HG03045 (cell line): ENCODE measurements around the gene MTAP.

Experiments used
- ATAC-seq: cut with Tn5 transposase; IDR thresholded peaks from one replicate; pipeline ENCODE4 v1.9.1; 2021; ENCODE audit warnings: mild to moderate bottlenecking, moderate library complexity; ENCODE audit not compliant: unreplicated experiment

Gene MTAP

DNA sequence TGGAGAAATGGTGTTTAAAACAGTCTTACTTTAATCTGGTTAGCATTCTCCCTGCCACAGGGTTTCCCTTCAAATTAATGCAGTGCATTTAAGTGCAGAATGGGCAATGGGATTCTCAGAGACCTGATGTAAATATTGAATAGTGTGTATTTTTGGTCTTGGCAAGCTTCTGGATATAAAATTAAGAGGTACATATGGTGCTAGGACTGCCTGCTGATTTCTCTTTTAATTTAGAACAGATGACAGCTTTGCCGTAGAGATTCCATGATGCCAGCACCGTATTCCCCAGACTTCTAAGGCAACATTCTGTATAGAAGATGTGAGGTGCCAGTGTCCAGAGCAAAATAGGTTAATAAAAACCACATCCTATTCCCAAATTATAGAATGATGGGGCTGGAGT is 1.9 kb downstream of the MTAP start:
- no peak for ATAC-seq

DNA sequence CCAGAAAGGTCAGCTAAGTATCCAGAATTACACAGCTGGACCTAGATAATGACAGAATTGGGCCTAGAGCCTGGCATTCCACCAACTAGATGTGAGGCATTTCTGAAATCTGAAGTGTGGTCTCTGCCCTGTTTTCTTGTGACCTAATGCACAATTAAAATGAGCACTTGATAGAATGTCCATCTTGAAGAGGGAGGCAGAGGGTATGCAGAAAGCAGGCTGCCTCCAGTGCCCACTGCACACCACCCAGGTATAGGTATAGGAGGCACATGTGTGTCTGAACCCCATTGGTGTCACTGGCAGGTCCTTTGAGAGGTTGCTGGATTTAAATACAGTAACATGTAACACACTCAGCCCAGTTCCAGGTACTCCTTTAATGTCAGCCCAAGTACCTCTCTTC is 2.4 kb downstream of the MTAP start:
- ATAC-seq, result no peak

DNA sequence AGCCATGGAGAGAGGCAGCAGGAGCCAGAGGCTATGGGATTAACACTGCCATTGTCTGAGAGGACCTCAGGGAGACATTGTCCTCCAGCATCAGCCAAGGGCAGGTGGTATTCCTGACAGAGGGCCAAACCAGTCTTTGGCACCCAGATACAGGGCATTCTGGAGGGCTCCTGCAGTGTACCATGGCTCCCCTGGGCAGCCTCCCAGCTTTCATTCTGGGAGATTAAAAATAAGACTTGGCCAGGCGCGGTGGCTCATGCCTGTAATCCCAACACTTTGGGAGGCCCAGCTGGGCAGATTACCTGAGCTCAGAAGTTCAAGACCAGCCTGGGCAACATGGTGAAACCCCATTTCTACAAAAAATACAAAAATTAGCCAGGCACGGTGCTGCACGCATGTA is 4.2 kb downstream of the MTAP start:
- ATAC-seq, result no peak

DNA sequence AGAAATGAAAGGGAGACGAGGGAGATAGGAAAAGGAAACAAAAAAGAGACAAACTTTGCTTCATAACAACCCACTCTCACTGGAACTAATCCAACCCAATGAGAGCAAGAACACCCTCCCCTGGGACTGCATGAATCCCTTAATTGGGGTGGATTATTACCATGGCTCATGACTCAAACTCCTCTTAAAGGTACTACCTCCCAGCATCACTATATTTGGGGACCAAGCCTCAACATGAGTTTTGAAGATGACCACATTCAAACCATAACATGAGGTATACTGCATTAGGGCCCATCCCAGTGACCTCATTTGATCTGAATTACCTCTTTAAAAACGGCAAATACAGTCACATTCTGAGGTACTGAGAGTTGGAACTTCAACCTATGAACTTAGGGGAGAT is 8.0 kb downstream of the MTAP start:
- no peak for ATAC-seq

DNA sequence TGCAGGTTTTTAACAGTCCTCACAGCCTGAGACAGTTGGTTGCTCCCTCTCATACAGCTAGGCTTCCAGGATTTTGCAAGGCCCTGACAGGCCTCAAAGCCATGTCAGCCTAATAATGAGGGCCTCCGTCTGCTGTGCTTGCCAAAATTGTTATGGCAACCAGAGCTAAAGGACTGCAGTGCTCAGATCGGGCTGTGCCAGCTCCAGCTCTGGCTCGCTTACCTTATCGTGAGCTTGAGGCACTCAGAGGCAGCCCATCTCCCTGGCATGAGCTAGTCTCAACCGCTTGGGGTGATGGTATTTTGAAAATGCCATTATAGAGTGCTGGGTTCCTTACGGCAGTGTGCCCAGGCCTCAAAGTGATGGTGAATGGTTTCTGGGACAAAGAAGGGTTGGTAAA is 8.4 kb downstream of the MTAP start:
- ATAC-seq, result no peak

DNA sequence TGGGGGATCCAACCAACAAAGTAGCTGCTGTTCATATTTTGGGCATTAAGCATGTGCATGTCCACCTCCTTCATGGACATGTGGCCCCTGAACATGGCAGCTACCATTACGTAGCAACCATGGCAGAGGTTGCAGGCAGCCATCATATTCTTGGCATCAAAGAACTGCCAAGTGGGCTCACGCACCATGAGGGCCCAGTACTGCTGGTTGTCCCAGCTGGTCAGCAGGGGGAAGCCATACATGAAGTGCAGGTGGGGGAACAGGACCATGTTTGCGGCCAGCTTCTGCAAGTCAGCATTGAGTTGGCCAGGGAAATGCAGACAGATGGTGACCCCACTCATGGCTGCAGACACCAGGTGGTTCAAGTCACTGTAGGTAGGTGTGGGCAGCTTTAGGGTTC is 9.5 kb downstream of the MTAP start:
- no peak for ATAC-seq

DNA sequence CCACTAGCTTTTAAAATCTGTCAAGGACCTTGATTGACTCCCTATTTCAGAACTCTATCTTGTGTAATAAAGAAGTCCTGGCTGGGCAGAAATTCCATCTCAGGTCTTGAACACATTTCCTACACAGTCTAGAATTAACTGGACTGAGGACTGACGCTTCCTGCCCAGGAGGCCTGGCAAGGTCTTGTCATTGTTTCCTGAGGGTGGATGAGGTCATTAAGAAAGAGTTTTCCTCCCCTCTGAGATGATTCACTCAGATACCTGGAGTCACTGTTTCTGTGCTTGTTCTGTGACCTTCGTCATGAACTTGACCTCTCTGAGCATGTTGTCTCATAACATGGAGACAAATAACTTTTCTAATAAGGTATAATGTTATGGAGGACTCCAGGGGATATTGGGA is 10.0 kb downstream of the MTAP start:
- ATAC-seq, result no peak

DNA sequence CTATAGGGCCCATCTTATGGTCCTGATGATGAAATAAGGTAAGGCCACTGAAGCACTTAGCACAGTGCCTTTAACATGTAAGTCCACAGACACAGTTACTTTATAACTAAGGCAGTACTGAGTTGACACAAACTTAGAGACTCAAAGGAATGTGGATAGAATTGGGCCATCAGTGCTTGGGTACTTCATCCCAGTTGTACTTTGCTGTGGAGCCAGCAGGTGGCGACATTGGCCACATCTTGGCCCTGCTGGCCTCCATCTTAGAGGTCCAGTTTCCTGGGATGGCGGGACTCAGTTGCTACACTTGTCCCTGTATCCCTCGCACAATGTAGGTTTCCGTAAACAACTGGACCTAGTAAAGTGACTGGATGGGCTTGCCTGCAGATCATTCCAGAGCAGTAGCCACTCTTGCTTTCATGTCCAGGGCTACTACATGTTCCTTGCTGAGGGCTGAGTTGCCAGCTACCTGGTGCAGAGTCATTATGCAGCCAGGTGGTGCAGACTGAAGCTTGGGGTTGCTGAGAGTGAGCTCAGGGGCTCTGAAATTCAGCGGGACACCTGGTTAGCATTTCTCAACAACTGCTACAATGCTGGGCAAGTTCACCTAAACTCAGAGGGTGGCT is 10.6 kb downstream of the MTAP start:
- peak; percentile 55 for ATAC-seq

DNA sequence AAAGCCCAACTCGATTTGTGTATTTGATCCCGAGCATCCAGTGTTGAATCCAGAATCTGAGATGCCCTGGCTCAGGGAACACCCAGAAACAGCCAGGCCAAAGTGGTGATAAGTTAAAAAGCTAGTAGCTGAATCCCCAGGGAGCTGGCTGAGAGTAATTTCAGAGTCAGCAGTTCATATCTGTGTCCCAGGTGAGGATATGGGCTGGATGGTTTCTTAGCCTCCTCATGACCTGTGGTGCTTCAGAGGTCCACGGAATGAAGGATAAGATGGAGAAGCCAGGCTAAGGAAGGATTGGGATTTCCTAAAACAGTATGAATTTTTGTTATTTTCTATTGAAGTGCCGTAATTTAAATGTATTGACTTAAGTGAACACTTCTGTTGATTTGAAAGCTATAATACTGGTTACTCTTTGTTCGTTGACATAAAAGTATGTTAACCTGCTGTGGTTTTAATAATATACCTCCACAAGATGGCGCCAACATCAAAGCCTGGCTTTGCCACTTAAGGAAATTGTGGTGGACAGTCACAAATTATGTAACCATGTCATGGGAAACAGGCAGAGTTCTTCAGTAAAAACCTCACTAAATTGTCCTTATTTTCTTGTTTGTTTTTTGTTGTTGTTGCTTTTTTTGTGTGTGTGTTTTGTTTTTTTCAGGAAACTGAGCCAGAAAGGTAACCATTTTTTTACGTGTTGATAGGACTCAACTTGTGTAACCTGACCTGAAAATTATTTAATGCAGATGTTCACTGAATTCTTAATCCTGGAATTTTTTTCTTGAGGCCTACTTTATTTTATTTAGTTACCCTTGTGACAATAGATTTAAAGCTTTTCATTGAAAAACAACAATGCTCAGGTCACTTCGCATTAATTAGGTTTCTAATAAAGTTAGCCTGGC is 11.4 kb downstream of the MTAP start:
- no peak for ATAC-seq

DNA sequence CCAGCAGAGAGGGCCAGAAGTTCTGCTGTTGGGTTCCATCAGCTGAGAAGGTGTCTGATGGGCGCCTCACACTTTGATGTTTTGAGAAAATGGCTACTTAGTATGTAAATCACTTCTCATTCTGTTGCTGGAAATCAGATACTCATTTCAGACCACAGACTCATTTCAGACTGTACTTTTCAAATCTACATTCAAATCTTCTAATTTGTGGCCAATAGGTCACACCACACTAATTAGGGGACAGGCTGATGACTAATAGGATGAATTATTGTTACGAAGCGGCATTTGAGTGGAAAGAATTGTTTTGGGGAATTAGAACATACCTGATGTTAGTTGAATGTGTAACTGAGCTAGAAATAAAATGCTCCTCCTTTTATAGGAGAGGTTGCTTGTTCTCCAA is 13.2 kb downstream of the MTAP start:
- no peak for ATAC-seq

DNA sequence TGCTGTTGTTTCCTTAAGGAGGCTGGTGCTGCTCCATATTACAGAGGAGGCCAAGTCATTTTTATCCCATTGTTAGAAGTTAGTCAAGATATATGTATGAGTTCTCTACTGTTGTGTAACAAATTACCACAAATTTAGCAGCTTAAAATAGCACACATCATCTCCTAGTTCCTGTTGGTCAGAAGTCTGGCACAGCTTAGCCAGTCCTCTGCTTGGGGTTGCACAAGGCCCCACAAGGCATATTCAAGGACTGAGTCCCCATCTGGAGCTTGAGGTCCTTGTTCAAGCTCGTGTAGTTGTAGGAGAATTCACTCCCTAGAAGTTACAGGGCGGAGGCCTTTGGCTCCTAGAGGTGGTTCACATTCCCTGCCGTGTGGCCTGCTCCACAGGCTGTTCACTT is 14.7 kb downstream of the MTAP start:
- ATAC-seq, result no peak

DNA sequence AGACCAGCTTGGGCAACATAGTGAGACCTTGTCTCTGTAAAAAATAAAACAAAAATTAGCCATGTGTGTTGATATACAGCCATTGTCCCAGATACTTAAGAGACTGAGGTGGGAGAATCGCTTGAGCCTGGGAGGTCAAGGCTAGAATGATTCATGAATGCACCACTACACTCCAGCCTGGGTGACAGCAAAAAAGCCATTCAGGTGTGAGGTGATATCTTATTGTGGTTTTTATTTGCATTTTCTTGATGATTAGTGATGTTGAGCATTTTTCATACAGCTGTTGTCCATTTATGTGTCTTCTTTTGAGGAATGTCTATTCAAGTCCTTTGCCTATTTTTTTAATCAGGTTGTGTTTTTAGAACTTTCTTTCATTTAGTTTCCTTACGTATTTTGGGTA is 23.2 kb downstream of the MTAP start:
- ATAC-seq, result no peak

DNA sequence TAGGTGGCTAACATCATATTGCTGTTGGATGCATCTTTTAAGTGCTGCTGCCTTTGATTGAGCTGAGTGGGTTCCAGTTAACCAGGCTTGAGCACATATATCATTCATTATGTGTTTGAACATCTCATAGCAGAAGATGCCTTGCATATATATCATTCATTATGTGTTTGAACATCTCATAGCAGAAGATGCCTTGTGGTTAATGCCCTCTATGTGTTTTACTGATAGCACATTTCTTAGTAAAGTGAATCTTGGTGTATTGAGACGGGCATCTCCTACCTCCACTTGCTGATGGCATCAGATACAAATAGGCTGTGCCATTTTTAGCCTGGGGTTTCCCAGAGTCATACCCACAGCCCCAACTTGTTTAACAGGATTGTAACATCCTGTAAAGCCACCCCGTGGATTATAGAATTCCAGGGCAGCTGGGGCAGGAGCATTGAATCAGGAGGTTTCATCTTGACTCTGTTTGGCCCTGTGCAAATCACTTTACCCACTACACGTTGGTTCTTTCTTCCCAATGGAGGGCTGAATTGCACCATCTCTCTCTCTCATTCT is 26.5 kb downstream of the MTAP start:
- no peak for ATAC-seq

DNA sequence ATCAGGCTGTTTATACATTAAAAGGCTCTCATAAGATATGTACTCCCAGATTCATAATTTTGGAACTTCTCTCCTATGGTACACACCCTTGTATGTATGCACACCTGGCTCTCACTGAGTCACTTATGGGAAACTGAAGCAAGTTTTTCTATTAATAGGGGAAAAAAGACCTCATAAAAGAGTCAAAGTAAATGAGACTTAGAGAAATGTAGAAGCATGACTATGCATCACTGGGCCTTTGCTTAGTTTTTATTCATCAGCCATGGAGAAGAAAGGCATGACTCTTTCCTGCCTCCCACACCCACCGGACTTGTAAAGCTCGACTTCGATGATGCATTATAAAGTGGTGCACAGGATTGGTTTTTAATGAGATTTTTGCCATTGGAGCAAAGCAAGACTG is 28.2 kb downstream of the MTAP start:
- no peak for ATAC-seq

DNA sequence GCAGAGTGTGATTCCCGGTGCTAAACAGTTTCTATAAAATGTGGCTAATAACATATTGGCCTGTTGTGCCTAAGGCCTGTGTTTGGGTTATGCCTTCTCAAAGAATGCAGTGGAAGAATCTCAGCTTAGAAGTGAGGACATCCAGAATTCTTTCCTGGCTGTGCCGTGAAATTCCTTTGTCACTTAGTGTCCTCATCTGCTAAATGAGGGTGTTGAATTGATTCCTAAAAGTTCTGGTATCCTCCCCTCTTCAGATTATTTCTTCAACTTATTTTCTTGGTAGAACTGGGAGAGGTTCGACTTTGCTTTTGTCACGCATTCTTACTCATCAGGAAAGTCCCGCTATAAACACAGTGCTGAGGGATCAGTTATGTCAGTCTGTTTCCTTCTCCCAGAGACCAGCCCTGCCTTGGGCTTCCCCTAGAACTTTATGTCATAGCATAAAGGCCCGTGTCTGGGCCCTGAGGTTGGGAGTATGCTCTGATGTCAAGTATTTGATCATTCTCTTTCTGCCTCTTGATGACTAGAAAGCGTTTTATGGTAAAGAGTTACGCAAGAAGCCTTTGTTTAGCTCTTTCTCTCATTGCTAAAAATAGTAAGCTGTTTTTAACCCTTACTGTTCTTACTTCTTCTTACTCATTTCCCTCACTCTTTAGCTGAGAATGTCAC is 29.5 kb downstream of the MTAP start:
- ATAC-seq, result peak; percentile 78

DNA sequence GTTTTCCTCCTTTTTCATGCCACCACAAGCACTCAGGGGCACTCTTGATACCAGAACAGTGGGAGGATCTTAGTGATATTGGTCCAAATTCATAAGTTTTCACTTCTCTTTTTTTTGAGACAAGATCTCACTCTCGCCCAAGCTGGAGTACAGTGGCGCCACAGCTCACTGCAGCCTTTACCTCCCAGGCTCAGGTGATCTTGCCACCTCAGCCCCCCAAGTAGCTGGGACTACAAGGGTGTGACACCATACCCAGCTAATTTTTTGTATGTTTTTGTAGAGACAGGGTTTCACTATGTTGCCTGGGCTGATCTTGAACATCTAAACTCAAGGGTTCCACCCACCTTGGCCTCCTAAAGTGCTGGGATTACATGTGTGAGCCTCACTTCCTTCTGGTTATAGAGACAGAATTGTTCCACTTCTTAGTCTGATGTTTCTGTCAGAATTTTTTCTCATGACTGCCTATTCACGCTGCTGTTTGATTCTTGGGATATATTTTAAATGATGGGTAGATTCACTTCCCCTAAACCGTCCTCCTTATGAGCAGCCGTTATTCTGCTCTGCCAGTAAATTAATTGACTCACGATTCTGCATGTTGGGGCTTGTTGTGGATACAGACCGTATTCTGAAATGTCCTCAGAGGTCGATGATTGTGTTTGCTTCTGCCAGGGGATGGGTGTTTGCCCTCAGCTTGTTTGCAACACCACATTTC is 30.8 kb downstream of the MTAP start:
- peak; percentile 68 for ATAC-seq

DNA sequence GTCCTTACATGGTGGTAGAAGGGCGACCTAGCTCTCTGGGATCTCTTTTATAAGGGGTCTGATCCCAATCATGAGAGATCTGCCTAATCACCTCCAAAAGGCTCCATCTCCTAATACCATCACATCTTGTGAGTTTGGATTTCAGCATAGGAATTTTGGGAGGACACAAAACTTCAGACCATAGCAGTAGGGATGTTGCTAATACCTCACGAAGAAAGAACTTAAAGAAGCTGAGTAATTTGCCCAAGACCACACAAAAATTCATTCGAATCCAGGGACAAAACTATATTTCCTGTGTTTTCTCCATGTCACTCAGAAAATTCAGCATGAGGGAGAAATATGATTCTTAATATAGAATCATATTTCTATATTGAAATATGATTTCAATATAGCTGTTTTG is 32.7 kb downstream of the MTAP start:
- ATAC-seq, result no peak

DNA sequence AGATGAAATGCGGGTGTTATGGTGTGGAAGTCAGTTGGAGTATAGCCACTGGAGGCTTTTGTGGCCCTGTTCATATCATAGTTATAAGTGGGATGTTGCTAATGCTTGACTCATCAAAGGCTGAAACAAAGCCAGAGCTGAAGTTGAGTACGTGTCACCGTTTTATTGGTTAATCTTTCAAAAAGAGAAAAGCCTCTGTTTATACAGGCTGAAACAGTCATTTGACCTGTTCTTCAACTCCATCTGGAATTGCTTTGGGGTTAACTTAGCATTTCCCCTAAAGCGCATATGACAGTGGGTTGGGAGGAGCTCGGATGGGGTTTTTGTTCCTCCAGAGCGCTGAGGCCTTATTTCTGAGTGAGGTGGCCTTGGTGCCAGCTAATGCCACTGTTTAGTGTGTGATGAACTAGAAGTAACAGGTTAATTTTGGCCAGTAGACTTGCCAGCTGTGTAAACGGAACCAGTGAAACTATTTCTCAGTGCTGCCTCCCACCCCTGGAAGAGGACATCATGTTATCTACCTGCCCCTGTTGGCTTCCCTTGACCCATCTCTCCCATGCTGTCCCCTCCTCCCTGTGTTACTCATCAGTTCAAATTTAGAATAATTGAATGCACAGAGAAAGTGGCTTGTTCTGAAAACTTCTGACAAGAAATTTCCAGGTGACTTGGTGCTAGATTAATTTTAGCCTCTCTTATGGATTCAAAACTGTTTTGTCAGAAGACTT is 34.2 kb downstream of the MTAP start:
- ATAC-seq, result no peak

DNA sequence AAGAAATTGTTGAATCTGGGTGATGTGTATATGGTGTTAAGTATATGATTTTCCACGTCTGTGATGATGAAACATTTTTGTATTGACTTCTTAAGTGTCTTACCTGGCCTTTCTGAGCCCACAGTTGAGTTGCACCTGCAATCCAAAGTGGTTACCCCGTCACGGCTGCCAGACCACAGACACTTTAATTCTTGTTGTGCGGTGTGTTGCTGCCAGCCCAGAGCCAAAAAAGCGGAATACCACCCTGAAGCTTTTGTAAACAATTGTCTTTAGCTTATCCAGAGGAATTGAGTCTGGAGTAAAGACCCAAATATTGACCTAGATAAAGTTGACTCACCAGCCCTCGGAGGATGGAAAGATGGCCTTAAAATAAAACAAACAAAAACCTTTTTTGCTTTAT is 35.1 kb downstream of the MTAP start:
- no peak for ATAC-seq

DNA sequence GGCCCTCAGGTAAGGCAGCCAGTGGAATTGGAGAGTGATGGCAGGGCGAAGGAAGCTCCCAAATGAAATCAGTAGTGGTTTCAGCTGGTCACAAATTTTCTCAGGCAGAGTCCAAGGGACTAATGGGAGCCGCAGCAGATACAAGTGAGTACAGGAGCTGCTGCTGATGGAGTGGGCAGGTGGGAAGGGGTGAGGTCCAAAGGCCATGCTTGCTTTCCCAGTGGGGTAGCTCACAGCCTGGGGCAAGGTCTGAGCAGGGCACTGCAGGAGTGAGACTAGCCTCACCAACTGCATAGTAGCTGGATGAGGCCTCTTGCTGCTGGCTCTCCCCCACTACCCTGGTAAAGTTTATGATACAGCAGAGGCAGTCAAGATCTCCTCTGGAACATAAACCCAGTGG is 38.2 kb downstream of the MTAP start:
- no peak for ATAC-seq
